GM10266 (cell line): ENCODE measurements around the gene VAMP7.

ENCODE experiments used
- DNase-seq: peaks from one replicate; pipeline ENCODE4 v3.0.0; 2012; ENCODE audit errors: extremely low spot score
- CTCF ChIP-seq: IDR thresholded peaks from 2 replicates; pipeline ENCODE4 v1.5.1; 2012; ENCODE audit warnings: mild to moderate bottlenecking, low read depth; ENCODE audit not compliant: control insufficient read depth, insufficient read depth; ENCODE audit errors: missing control alignments

The VAMP7 gene

GRCh38 chrX:155954793-155955192 lies 73.6 kb downstream of the VAMP7 start:
- no peak for DNase-seq
- no peak for TF ChIP-seq CTCF

DNA sequence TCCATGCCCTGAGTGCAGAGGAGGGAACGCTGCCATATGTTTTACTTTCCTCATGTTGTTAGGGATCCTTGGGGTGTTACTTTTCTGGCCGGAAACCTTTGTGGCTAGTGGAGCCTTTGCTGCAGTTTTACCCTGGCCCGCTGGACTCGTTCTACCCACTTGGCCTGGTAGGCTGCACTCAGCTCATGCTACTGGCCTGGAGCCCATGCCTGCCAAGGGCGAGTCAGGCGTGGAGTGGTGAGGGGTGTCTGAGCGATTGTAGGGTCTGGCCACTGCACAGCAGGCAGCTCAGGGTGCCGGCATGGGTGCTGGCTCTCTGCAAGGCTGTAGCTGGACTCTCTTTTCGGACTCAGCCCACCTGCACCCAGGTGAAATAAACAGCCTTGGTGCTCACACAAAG lies 75.0 kb downstream of the VAMP7 start:
- DNase-seq: no peak
- no peak for TF ChIP-seq CTCF

DNA sequence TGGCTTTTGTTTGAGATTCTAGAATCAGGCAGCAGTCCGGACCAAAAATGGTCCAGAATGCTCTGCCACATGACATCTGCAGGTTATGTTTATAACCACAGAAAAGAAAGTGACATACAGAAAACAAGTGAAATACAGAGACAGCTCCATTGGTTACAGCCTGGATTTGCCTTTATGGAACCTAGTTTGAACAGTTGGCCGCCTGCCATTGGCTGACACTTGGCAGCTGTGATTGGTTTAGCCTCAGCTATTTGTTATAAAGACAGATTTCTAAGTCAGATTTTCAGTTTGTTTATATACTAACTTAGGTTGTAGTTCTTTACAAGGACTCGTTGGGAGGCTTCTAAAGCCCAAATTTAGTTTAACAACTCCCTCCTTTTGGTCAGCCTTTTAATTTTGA lies 75.5 kb downstream of the VAMP7 start:
- DNase-seq: no peak
- TF ChIP-seq CTCF: no peak

DNA sequence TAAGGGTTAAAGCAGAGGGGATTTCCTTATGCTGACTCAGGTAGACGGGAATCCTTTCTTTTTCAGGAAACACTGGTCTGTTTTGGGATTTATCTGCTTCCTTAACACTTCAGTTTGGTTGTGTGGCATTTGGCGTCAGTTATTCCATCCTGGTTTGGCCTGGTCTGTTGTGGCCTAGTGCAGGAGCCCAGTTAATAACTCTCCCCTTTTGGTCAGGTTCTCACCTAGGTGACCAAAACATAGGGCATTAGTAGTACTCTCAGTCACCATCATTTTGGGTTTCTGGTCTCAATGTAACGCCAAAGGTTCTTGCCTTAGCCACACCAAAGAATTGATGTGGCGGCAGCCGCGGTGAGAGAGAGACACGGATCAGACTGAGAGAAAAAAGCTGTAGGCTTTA lies 76.7 kb downstream of the VAMP7 start:
- no peak for DNase-seq
- no peak for TF ChIP-seq CTCF

DNA sequence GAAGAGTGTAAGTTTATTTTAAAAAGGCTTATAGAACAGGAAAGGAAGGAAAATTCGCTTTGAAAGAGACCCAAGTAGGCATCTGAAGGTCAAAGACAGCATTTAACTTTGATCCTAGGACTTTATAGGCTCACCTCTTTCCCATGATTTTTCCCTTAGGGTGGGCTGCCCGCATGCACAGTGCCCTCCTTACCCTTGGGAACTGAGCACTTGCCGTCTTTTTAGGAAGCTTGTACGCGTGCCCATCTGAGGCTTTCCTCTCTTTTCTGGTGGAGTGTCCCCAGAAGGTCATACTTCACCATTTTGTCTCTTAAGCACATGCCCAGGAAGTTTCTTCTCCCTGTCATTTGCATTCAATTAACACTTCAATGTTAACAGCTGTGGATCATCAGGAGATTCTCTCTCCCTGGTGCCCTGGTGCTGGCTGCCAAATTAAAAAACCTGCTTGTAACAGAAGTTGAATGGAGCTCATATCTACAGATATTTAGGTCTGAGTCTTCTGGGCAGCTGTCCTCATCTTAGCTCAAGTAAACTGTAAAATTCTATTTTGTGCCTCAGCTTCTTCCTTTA lies 78.0 kb downstream of the VAMP7 start:
- DNase-seq: no peak
- no peak for TF ChIP-seq CTCF

DNA sequence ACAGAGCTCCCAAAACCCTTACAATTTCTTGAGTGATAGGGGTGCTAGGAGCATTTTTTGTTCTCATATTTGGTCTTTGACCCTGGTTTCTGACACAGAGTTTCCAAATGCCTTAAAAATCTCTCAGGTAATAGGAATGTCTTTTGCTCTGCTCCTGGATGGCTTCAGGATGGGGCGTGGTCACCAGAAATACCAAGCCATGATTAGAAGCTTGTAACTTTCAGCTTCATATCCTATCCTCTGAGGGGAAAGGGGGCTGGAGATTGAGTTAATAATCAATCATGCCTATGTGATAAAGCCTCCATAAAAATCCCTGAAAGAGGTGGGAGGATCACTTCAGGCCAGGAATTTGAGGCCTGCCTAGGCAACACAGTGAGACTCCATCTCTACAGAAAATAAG lies 81.8 kb downstream of the VAMP7 start:
- DNase-seq: no peak
- TF ChIP-seq CTCF: no peak

DNA sequence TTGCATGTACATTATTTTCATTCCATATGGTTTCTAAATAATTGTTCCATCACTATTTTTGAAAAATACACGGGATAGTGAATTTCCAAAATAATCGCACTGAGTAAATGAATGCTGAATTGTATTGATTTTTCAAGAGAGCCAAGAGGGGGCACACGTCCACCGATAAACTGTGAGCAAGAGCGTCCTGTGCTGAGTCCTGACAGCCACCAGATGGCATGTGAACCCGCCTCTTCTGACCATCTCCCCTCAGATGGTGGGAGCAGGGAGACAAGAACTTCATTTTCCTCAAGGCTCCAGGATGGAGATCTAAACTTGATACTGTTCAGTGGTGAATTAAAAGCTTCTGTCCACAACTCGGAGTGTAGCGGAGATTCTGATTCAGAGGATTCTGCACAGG lies 85.7 kb downstream of the VAMP7 start:
- DNase-seq: peak; percentile 32
- peak; percentile 67 for TF ChIP-seq CTCF
